GM15510 (cell line): ENCODE measurements around the gene CDC14A.

ENCODE experiments used
- POLR2A ChIP-seq: IDR thresholded peaks from 3 replicates; pipeline ENCODE4 v1.6.1; 2011; ENCODE audit warnings: borderline replicate concordance; ENCODE audit not compliant: insufficient read length; ENCODE audit errors: extremely low read depth

CDC14A gene

GRCh38 chr1:100476735-100477290, 124.5 kb downstream of the CDC14A start:
- no peak for TF ChIP-seq POLR2A

GRCh38 chr1:100478816-100479215, 126.5 kb downstream of the CDC14A start:
- TF ChIP-seq POLR2A, result no peak

- TF ChIP-seq POLR2A, result no peak
Measured at GRCh38 chr1:100479620-100480338, 127.5 kb downstream of the CDC14A start.

- TF ChIP-seq POLR2A, result no peak
Measured at GRCh38 chr1:100481303-100481702, 129.0 kb downstream of the CDC14A start.

- TF ChIP-seq POLR2A, result no peak
Measured at GRCh38 chr1:100482167-100482566, 129.9 kb downstream of the CDC14A start.

GRCh38 chr1:100482748-100483147, 130.4 kb downstream of the CDC14A start:
- no peak for TF ChIP-seq POLR2A

GRCh38 chr1:100483230-100483629, 130.9 kb downstream of the CDC14A start:
- no peak for TF ChIP-seq POLR2A

- TF ChIP-seq POLR2A, result no peak
Measured at GRCh38 chr1:100485855-100486258, 133.6 kb downstream of the CDC14A start.

- no peak for TF ChIP-seq POLR2A
Measured at GRCh38 chr1:100494393-100495084, 142.2 kb downstream of the CDC14A start.

GRCh38 chr1:100496896-100497295, 144.6 kb downstream of the CDC14A start:
- TF ChIP-seq POLR2A, result no peak

GRCh38 chr1:100497796-100498195, 145.5 kb downstream of the CDC14A start:
- no peak for TF ChIP-seq POLR2A

- TF ChIP-seq POLR2A, result no peak
Measured at GRCh38 chr1:100499194-100499811, 147.0 kb downstream of the CDC14A start.

GRCh38 chr1:100502052-100502792, 149.9 kb downstream of the CDC14A start:
- TF ChIP-seq POLR2A, result no peak

GRCh38 chr1:100506217-100506616, 153.9 kb downstream of the CDC14A start:
- no peak for TF ChIP-seq POLR2A

- TF ChIP-seq POLR2A, result no peak
Measured at GRCh38 chr1:100510451-100510850, 158.1 kb downstream of the CDC14A start.
